Measurements from ENCODE around the gene BCR. TPM values are rescaled to one million over a fixed set of nuclear protein-coding genes. Genes with fewer than 3 reads are reported as not detected.

Gene BCR
- polyA plus RNA-seq, 1 donor from 2014 or later = 57.5 TPM

GRCh38 chr22:23364389-23364788 lies 184.1 kb downstream of the BCR start:
- no peaks in the 10 kb centered on the region for H3K27me3 ChIP-seq (ENCODE audit: insufficient read depth, low read depth, low read length)

GRCh38 chr22:23365524-23365923 lies 185.2 kb downstream of the BCR start:
- H3K27me3 ChIP-seq (ENCODE audit: insufficient read depth, low read depth, low read length) = no peaks in the 10 kb centered on the region
- no peak for TF ChIP-seq RAD21 (conservative IDR thresholded peaks at IDR 0.05)
- no peak for TF ChIP-seq POLR2AphosphoS5 (IDR thresholded peaks at IDR 0.05)
- no peak for TF ChIP-seq MXI1 (conservative IDR thresholded peaks at IDR 0.05; ENCODE audit: poor library complexity, severe bottlenecking)
- no peak for TF ChIP-seq EP300 (conservative IDR thresholded peaks at IDR 0.05; ENCODE audit: poor library complexity, severe bottlenecking)
- no peak for TF ChIP-seq REST (IDR thresholded peaks at IDR 0.05; ENCODE audit: borderline replicate concordance)
- TF ChIP-seq CTCF (IDR thresholded peaks at IDR 0.05; ENCODE audit: poor library complexity, severe bottlenecking) = no peak
- TF ChIP-seq SMC3 (conservative IDR thresholded peaks at IDR 0.05; ENCODE audit: poor library complexity) = no peak

More at GRCh38 chr22:23364389-23364788, 184.1 kb downstream of the BCR start:
- H3F3A ChIP-seq (ENCODE audit: insufficient read depth, low read length, poor library complexity, severe bottlenecking) = no peaks in the 10 kb centered on the region
- no peaks in the 10 kb centered on the region for H4K20me1 ChIP-seq (ENCODE audit: insufficient read depth)
- no peak overlapping the region for H3K27ac ChIP-seq (ENCODE audit: low read length)
- H3K4me2 ChIP-seq (ENCODE audit: low read length) = no peak overlapping the region
- H3K79me2 ChIP-seq (replicated peaks; ENCODE audit: insufficient read depth, low read length) = no peaks in the 10 kb centered on the region
- no peaks in the 10 kb centered on the region for H3K9me3 ChIP-seq (ENCODE audit: low read length)
- no peak overlapping the region for H2AFZ ChIP-seq (ENCODE audit: low read depth, low read length)
- no peak overlapping the region for H3K4me3 ChIP-seq (ENCODE audit: low read length)
- H3K36me3 ChIP-seq (ENCODE audit: insufficient read depth, low read length) = no peaks in the 10 kb centered on the region
- no peak overlapping the region for H3K9ac ChIP-seq (ENCODE audit: low read length)
- TF ChIP-seq MXI1 (conservative IDR thresholded peaks at IDR 0.05; ENCODE audit: poor library complexity, severe bottlenecking) = no peak
- TF ChIP-seq TAF1 (IDR thresholded peaks at IDR 0.05; ENCODE audit: low read depth) = no peak
- no peak for TF ChIP-seq POLR2AphosphoS5 (IDR thresholded peaks at IDR 0.05)
- TF ChIP-seq RAD21 (conservative IDR thresholded peaks at IDR 0.05) = no peak
- TF ChIP-seq EZH2 (IDR thresholded peaks at IDR 0.05; ENCODE audit: borderline replicate concordance, insufficient read depth, low read length, poor library complexity, severe bottlenecking) = no peak
- no peak for TF ChIP-seq SMC3 (conservative IDR thresholded peaks at IDR 0.05; ENCODE audit: poor library complexity)
- TF ChIP-seq CTCF (IDR thresholded peaks at IDR 0.05; ENCODE audit: poor library complexity, severe bottlenecking) = no peak
- no peak for TF ChIP-seq REST (IDR thresholded peaks at IDR 0.05; ENCODE audit: borderline replicate concordance)
- no peak for TF ChIP-seq EP300 (conservative IDR thresholded peaks at IDR 0.05; ENCODE audit: poor library complexity, severe bottlenecking)
- H3K9me2 ChIP-seq (ENCODE audit: insufficient read depth, low read length) = no peaks in the 10 kb centered on the region

More at GRCh38 chr22:23365524-23365923, 185.2 kb downstream of the BCR start:
- Histone ChIP-seq H4K20me1 (ENCODE audit: insufficient read depth) (no peaks in the 10 kb centered on the region), H3K4me2 (ENCODE audit: low read length) (no peak overlapping the region), H3K27ac (ENCODE audit: low read length) (no peak overlapping the region), H2AFZ (ENCODE audit: low read depth, low read length) (no peak overlapping the region), H3K9me2 (ENCODE audit: insufficient read depth, low read length) (no peaks in the 10 kb centered on the region), H3K36me3 (ENCODE audit: insufficient read depth, low read length) (no peaks in the 10 kb centered on the region), H3K79me2 (replicated peaks; ENCODE audit: insufficient read depth, low read length) (no peaks in the 10 kb centered on the region), H3F3A (ENCODE audit: insufficient read depth, low read length, poor library complexity, severe bottlenecking) (no peaks in the 10 kb centered on the region), H3K4me3 (ENCODE audit: low read length) (no peak overlapping the region), H3K9ac (ENCODE audit: low read length) (no peak overlapping the region), H3K9me3 (ENCODE audit: low read length) (no peaks in the 10 kb centered on the region)
